Right lobe of liver (tissue), 6 donors: ENCODE measurements around the gene INTS13. TPM values are rescaled to one million over a fixed set of nuclear protein-coding genes. Genes with fewer than 3 reads are reported as not detected.

ENCODE experiments used
- ATAC-seq, 4 donors: fragments of 200-7000 bp; cut with Tn5 transposase; one replicate each; pipeline ENCODE4 v1.9.1; 2020; ENCODE audit warnings: mild to moderate bottlenecking in 4 of 4, moderate library complexity in 4 of 4
- DNase-seq, 3 donors: peaks; one replicate each; pipeline ENCODE4 v3.0.0-alpha.2; 2020
- H3K27ac ChIP-seq, 3 donors: fragments of 200-600 bp; one replicate each; pipeline ENCODE4 v1.8.0; 2022
- H3K27me3 ChIP-seq, 2 donors: fragments of 200-600 bp; one replicate each; pipeline ENCODE4 v1.8.0; 2022
- H3K36me3 ChIP-seq, 4 donors: fragments of 200-600 bp; sonication (generic) in 1 of 4; one replicate each; pipeline versions ENCODE4 v1.5.1 to v1.8.0; 2017 to 2022; ENCODE audit warnings: control low read depth in 1 of 4
- H3K4me1 ChIP-seq, 4 donors: fragments of 200-600 bp; sonication (generic) in 1 of 4; one replicate each; pipeline versions ENCODE4 v1.5.1 to v1.8.0; 2017 to 2022; ENCODE audit warnings: control low read depth in 1 of 4
- H3K4me3 ChIP-seq, 3 donors: fragments of 200-600 bp; one replicate each; pipeline ENCODE4 v1.8.0; 2022
- H3K9me3 ChIP-seq, 4 donors: fragments of 200-600 bp; sonication (generic) in 1 of 4; one replicate each; pipeline versions ENCODE4 v1.5.1 to v1.8.0; 2017 to 2022; ENCODE audit warnings: control low read depth in 1 of 4
- POLR2A ChIP-seq: fragments of 450-650 bp; IDR thresholded peaks from one replicate; pipeline ENCODE4 v1.6.1; 2017; ENCODE audit warnings: antibody characterized with exemption, mild to moderate bottlenecking
- WGBS: methylation state at CpG from one replicate; pipeline ENCODE4 v1.1.6; 2018; ENCODE audit warnings: low coverage, low lambda C conversion rate; ENCODE audit not compliant: insufficient coverage; ENCODE audit errors: missing lambda C conversion rate; 5-methylcytosine and 5-hydroxymethylcytosine counted together
- intact Hi-C, 2 donors: fragments of 100-400 bp; cut with DNase I; formaldehyde crosslinking; loops; one replicate each; pipeline versions ENCODE4 v1.11.2 to v1.14.1; 2022
- total RNA-seq, 6 experiments: library from RNA; depleted of rRNA in 2 of 6; stranded (reverse); fragments of >200 nt in 2 of 6; fragmentation: NEBNext Ultra II Directional in 3 of 6; extraction: Animal tissue kit (Norgen Biotek cat#: 25700) in 3 of 6; gene quantifications; one replicate each; pipeline versions ENCODE4 v1.1.0 to v1.2.4, GENCODE V29; 2016 to 2023
- TF ChIP-seq, protein P1 (sequence below), 4 donors: fragments of 200-600 bp in 3 of 4; fragments of 450-650 bp in 1 of 4; IDR thresholded peaks; one replicate each; pipeline versions ENCODE4 v1.5.1 to v1.8.0; 2016 to 2022; ENCODE audit warnings: antibody characterized with exemption in 4 of 4, mild to moderate bottlenecking in 2 of 4
- donor health status: DM: no; HTN: yes; CAD: no.
- donor health status: DM: no; HTN: no; CAD: no.
- donor health status: DM: no; HTN: no; CAD: no.
- donor health status: DM: no; HTN: yes; CAD: no.
- donor health status: DM: no; HTN: yes; CAD: no.

INTS13 gene
- total RNA-seq, 6 experiments from 2014 or later, result 6.2 to 17.2 (median 9.1) TPM

GRCh38 chr12:26976687-26977086, 38.9 kb upstream of the INTS13 start:
- peak in 3 of 4 donors; percentile 49 to 60 (median 50) for ATAC-seq
- no peaks in the 10 kb centered on the region for H3K9me3 ChIP-seq
- no peaks in the 10 kb centered on the region for H3K4me1 ChIP-seq
- TF ChIP-seq, protein P1, sequence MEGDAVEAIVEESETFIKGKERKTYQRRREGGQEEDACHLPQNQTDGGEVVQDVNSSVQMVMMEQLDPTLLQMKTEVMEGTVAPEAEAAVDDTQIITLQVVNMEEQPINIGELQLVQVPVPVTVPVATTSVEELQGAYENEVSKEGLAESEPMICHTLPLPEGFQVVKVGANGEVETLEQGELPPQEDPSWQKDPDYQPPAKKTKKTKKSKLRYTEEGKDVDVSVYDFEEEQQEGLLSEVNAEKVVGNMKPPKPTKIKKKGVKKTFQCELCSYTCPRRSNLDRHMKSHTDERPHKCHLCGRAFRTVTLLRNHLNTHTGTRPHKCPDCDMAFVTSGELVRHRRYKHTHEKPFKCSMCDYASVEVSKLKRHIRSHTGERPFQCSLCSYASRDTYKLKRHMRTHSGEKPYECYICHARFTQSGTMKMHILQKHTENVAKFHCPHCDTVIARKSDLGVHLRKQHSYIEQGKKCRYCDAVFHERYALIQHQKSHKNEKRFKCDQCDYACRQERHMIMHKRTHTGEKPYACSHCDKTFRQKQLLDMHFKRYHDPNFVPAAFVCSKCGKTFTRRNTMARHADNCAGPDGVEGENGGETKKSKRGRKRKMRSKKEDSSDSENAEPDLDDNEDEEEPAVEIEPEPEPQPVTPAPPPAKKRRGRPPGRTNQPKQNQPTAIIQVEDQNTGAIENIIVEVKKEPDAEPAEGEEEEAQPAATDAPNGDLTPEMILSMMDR (IDR thresholded peaks at IDR 0.05), result no peak
- H3K27me3 ChIP-seq, result no peaks in the 10 kb centered on the region
- intact Hi-C loops, result no loop called here
- no peak overlapping the region for H3K27ac ChIP-seq
- no peak overlapping the region for H3K4me3 ChIP-seq
- 65% methylated on average over 2 of the region's 2 CpGs for WGBS
- no peak for DNase-seq
- peaks cover 0 to 32% (median 7%) of the 10 kb centered on the region in 4 donors for H3K36me3 ChIP-seq

DNA sequence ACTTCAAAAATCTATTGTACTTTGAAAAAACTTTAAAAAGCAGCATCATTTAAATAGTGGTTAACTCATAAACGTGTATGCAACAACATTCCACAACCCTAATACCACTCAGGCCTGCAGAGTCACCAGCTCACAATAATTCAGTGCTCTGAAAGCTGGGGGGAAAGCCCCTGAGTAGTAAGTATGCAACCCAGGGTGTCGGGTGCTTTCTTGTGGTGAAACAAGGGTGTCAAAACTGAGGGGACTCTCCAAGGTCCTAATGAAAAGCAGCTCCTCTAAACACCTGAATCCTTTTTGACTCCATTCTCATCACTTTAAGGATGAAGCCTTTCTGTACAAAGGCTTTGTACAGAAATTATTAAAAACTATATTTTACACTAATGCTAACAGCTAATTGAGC, 34.2 kb upstream of the INTS13 start:
- ATAC-seq, result no peak
- 79% methylated on average over 2 of the region's 2 CpGs for WGBS
- intact Hi-C loops, result no loop called here

GRCh38 chr12:26970136-26970535, 32.4 kb upstream of the INTS13 start:
- ATAC-seq (no peak), DNase-seq (no peak)
- 100% methylated on average over 2 of the region's 2 CpGs for WGBS
- TF ChIP-seq, protein P1 (IDR thresholded peaks at IDR 0.05), result no peak
- TF ChIP-seq POLR2A, result no peak
- intact Hi-C loops, result no loop called here
- Histone ChIP-seq H3K9me3 (no peaks in the 10 kb centered on the region), H3K4me3 (no peak overlapping the region), H3K36me3 (peaks cover 0 to 27% (median 5%) of the 10 kb centered on the region in 4 donors), H3K27ac (no peak overlapping the region), H3K27me3 (no peaks in the 10 kb centered on the region), H3K4me1 (no peaks in the 10 kb centered on the region)

More for the DNA sequence above, 34.2 kb upstream of the INTS13 start:
- Histone ChIP-seq H3K36me3 (peaks cover 0 to 32% (median 6%) of the 10 kb centered on the region in 4 donors), H3K4me1 (no peaks in the 10 kb centered on the region), H3K9me3 (no peaks in the 10 kb centered on the region), H3K27me3 (no peaks in the 10 kb centered on the region), H3K4me3 (no peak overlapping the region), H3K27ac (no peak overlapping the region)
- no peak for DNase-seq
- TF ChIP-seq POLR2A, result no peak
- TF ChIP-seq, protein P1 (IDR thresholded peaks at IDR 0.05), result no peak

GRCh38 chr12:26966842-26967241, 29.1 kb upstream of the INTS13 start:
- Histone ChIP-seq H3K9me3 (no peaks in the 10 kb centered on the region), H3K36me3 (peaks cover 0 to 7% (median 0%) of the 10 kb centered on the region in 4 donors)
- no peak for ATAC-seq

More at GRCh38 chr12:26966842-26967241, 29.1 kb upstream of the INTS13 start:
- Histone ChIP-seq H3K4me3 (no peak overlapping the region), H3K27ac (no peak overlapping the region), H3K27me3 (no peaks in the 10 kb centered on the region), H3K4me1 (no peaks in the 10 kb centered on the region)
- TF ChIP-seq, protein P1 (IDR thresholded peaks at IDR 0.05), result no peak
- no peak for TF ChIP-seq POLR2A
- 90% methylated on average over 3 of the region's 3 CpGs for WGBS
- DNase-seq, result no peak
- intact Hi-C loops, result no loop called here
